MM.1S (cell line): Measurements from ENCODE around the gene QSER1.

Source experiments
- CTCF ChIP-seq: fragments of 300-600 bp; sonication (generic); IDR thresholded peaks from 2 replicates; pipeline ENCODE4 v1.5.1; 2016; ENCODE audit warnings: antibody characterized with exemption, low read length, mixed read lengths
- EZH2 ChIP-seq: fragments of 300-600 bp; sonication (generic); optimal IDR thresholded peaks from 2 replicates; pipeline ENCODE3; 2017; ENCODE audit warnings: low read depth, mild to moderate bottlenecking, antibody characterized with exemption, low read length, mixed read lengths

DNA sequence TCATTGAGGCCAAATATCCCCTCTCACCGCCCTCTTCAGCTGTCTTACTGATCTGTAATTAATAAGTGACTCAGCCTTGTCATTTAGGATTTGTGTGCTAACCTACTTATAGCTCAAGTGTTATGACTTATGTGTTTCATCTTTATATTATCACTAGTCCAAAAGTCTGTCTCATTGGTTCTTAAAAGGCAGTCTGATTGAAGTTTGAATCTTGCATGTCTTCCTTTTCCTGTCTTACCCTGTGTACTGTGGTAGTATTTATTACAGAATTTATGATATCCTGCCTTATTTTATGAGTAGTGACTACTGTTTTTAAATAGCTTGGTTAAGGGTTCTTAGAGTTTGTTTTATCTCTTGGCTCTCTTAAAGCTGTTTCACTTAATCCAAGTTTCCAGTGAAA is 129.3 kb downstream of the QSER1 start:
- TF ChIP-seq CTCF (no peak), EZH2 (no peak)
